Measurements from ENCODE around the gene ZBTB18. TPM values are rescaled to one million over a fixed set of nuclear protein-coding genes. Genes with fewer than 3 reads are reported as not detected.

Gene ZBTB18
- total RNA-seq: 10 to 100 TPM; 14.2 to 40.8 TPM

- Histone ChIP-seq H3K4me1 (replicated peaks) (no peaks in the 10 kb centered on the region), H3K27ac (peak within 1 kb of the TSS; percentile 61 to 69), H3K4me3 (peak within 1 kb of the TSS; percentile 75 to 83), H3K27me3 (replicated peaks; ENCODE audit: insufficient read depth) (no peaks in the 10 kb centered on the region), H3K36me3 (peaks cover 4 to 10% of the 10 kb centered on the region in 2 donors), H3K9me3 (no peaks in the 10 kb centered on the region)
- DNase-seq (ENCODE audit: low spot score): no peak
- 43% methylated on average over 4 of the region's 4 CpGs for WGBS
- intact Hi-C loops (cut with DNase I): loop anchor here (10.0 kb wide), 1 partner anchor 706 kb away; no protein-coding TSS in a partner anchor
- TF ChIP-seq POLR2AphosphoS5 (IDR thresholded peaks at IDR 0.05) (no peak), POLR2A (IDR thresholded peaks at IDR 0.05) (no peak), CTCF (IDR thresholded peaks at IDR 0.05) (no peak)
These were observed at the start of gene ZBTB18 for GRCh38 chr1:244050835-244051444. TSS of gene ZBTB18 (plus strand) at chr1:244051283. CDS start at chr1:244051432, 149 bp downstream.

DNA sequence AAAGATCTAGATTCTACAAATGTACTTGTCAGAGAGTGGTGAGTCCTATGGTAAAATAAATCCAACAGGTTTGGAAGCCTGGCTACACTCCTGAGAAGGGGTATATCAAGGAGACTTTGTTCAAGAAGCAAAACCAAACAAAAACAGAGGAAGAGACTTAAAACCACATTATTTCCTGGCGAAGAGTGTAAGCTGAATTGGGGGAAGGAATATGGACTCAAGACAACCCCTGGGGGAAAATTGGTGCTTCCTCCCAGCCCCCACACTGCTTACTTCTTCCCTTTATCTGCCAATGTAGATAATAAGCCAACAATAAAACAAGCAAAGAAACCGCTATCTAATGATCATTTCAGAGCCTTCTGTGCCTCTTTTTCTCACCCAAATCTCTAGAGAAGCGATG, 48.4 kb upstream of the ZBTB18 start:
- 47% methylated on average over 3 of the region's 3 CpGs for whole genome bisulfite sequencing
- TF ChIP-seq POLR2AphosphoS5 (IDR thresholded peaks at IDR 0.05) (no peak), POLR2A (IDR thresholded peaks at IDR 0.05) (no peak), CTCF (IDR thresholded peaks at IDR 0.05) (no peak)
- intact Hi-C loops (cut with DNase I): no loop called here

GRCh38 chr1:244005455-244005854, 45.6 kb upstream of the ZBTB18 start:
- DNase-seq (ENCODE audit: low spot score): no peak
- H3K4me1 ChIP-seq (replicated peaks): no peaks in the 10 kb centered on the region
- no peaks in the 10 kb centered on the region for H3K36me3 ChIP-seq
- TF ChIP-seq POLR2AphosphoS5 (IDR thresholded peaks at IDR 0.05) (no peak), CTCF (IDR thresholded peaks at IDR 0.05) (no peak), POLR2A (IDR thresholded peaks at IDR 0.05) (no peak)
- H3K27me3 ChIP-seq (replicated peaks; ENCODE audit: insufficient read depth): no peaks in the 10 kb centered on the region
- H3K9me3 ChIP-seq: no peaks in the 10 kb centered on the region
- WGBS: 92% methylated on average over 3 of the region's 3 CpGs
- H3K4me3 ChIP-seq: no peak overlapping the region
- H3K27ac ChIP-seq: no peak overlapping the region
- intact Hi-C loops (cut with DNase I): no loop called here

More for the DNA sequence above, 48.4 kb upstream of the ZBTB18 start:
- no peak for DNase-seq (ENCODE audit: low spot score)
- no peak overlapping the region for H3K27ac ChIP-seq
- no peak overlapping the region for H3K4me3 ChIP-seq
- no peaks in the 10 kb centered on the region for H3K36me3 ChIP-seq
- no peaks in the 10 kb centered on the region for H3K27me3 ChIP-seq (replicated peaks; ENCODE audit: insufficient read depth)
- H3K4me1 ChIP-seq (replicated peaks): no peaks in the 10 kb centered on the region
- no peaks in the 10 kb centered on the region for H3K9me3 ChIP-seq

DNA sequence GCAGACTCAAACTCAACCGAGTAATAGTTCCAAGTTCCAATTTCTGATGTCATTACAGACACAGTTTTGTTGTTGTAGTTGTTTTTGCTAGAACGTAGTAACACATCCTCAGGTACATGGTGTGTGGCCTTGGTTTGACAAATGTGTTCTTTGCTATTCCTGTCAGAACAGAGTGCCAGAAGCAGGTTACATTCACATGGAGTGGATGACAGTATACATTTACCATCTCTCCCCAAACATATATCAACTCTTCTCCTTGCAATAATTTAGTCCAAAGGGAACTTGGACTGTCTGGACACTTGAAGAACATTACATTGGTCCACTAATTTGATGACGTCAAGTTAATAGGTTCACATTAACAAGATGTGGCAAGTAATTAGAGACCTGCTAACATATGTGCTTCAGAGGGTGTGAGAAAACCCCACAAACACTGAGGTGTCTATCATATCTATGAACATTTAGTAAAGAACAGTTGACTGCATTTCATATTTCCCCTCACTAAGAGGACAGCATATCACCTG, 44.6 kb upstream of the ZBTB18 start:
- Histone ChIP-seq H3K27ac (no peak overlapping the region), H3K9me3 (no peaks in the 10 kb centered on the region), H3K4me1 (replicated peaks) (no peaks in the 10 kb centered on the region), H3K4me3 (no peak overlapping the region), H3K27me3 (replicated peaks; ENCODE audit: insufficient read depth) (no peaks in the 10 kb centered on the region), H3K36me3 (no peaks in the 10 kb centered on the region)
- 57% methylated on average over 3 of the region's 3 CpGs for WGBS
- no peak for TF ChIP-seq POLR2A (IDR thresholded peaks at IDR 0.05)
- TF ChIP-seq POLR2AphosphoS5 (IDR thresholded peaks at IDR 0.05): no peak
- no peak for TF ChIP-seq CTCF (IDR thresholded peaks at IDR 0.05)
- intact Hi-C loops (cut with DNase I): no loop called here
- no peak for DNase-seq (ENCODE audit: low spot score)

GRCh38 chr1:244006961-244007360, 44.1 kb upstream of the ZBTB18 start:
- intact Hi-C loops (cut with DNase I): no loop called here
- DNase-seq (ENCODE audit: low spot score): no peak
- WGBS: 95% methylated on average over 5 of the region's 5 CpGs
- no peaks in the 10 kb centered on the region for H3K9me3 ChIP-seq
- H3K27me3 ChIP-seq (replicated peaks; ENCODE audit: insufficient read depth): no peaks in the 10 kb centered on the region
- H3K4me1 ChIP-seq (replicated peaks): no peaks in the 10 kb centered on the region
- no peak for TF ChIP-seq POLR2A (IDR thresholded peaks at IDR 0.05)
- no peak for TF ChIP-seq CTCF (IDR thresholded peaks at IDR 0.05)
- no peak for TF ChIP-seq POLR2AphosphoS5 (IDR thresholded peaks at IDR 0.05)
- H3K27ac ChIP-seq: no peak overlapping the region
- H3K36me3 ChIP-seq: no peaks in the 10 kb centered on the region
- H3K4me3 ChIP-seq: no peak overlapping the region
